Fibroblast of mammary gland (primary cell): ENCODE measurements around the gene MAPKAP1.

ENCODE experiments used
- DNase-seq: peaks from one replicate; pipeline ENCODE4 v3.0.0-alpha.2; 2010; ENCODE audit warnings: low read depth
- H3K4me3 ChIP-seq: 2 replicates; pipeline ENCODE4 v1.5.1; 2011; ENCODE audit warnings: low read depth, mild to moderate bottlenecking, low read length, moderate library complexity; ENCODE audit not compliant: control insufficient read depth
- TF ChIP-seq, protein P1 (sequence below): conservative IDR thresholded peaks from 2 replicates; pipeline ENCODE4 v1.5.1; 2011; ENCODE audit warnings: low read depth, low read length, inconsistent platforms; ENCODE audit not compliant: control insufficient read depth, insufficient read depth

The MAPKAP1 gene

DNA sequence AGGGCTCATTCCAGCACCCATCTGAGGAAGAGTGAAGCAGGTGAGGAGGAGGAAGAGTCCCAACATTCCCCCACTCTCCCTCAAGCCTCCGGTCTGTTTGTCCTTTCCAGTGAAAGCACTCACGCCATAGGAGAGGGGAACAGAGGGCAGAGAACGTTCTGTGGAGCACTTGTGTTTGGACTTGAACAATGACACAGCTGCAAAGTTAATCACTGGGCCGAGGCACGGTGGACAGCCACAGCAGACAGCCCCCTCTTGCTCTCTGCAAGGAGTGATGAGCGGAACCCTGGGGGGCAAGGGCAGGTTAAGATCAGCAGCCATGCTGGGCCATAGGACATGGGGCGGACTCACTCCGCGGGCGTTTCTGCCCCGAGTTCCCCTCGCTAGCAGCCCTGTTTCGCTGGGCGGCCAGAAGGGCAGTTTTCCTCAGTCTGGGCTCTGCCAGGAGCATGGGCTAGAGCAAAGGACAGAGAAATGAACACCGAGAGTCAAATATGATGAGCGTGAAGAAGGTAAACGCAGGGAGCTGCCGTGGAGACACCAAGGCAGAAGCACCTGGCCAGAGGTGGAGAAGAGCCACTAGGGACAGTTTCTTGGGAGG lies 259.7 kb downstream of the MAPKAP1 start:
- no peak for DNase-seq
- no peak overlapping the region for H3K4me3 ChIP-seq
- TF ChIP-seq, protein P1, sequence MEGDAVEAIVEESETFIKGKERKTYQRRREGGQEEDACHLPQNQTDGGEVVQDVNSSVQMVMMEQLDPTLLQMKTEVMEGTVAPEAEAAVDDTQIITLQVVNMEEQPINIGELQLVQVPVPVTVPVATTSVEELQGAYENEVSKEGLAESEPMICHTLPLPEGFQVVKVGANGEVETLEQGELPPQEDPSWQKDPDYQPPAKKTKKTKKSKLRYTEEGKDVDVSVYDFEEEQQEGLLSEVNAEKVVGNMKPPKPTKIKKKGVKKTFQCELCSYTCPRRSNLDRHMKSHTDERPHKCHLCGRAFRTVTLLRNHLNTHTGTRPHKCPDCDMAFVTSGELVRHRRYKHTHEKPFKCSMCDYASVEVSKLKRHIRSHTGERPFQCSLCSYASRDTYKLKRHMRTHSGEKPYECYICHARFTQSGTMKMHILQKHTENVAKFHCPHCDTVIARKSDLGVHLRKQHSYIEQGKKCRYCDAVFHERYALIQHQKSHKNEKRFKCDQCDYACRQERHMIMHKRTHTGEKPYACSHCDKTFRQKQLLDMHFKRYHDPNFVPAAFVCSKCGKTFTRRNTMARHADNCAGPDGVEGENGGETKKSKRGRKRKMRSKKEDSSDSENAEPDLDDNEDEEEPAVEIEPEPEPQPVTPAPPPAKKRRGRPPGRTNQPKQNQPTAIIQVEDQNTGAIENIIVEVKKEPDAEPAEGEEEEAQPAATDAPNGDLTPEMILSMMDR: no peak

DNA sequence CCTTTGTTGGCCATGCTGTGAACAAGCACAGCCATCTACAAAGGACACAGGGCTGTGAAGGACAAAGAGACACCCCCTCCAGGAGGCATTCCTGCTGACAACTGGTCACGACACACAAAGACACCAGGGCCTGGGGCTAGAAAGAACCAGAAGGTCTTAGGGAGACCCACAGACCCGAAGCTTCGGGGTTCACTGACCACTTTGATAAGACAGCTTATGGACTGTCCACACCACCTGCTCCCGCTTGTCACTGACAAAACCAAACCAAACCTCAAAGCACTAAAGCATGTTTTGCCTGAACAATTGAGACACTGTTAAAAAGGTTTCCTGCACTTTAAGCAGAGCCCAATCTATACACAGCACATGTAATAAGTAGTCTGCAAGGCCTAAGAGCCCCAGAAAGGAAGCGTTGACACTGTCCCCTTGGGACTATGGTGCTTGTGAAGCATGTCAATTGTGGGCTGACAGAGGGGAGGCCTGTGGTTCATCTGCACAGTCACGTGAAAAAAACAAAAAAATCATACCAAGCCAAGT lies 260.4 kb downstream of the MAPKAP1 start:
- no peak for DNase-seq
- TF ChIP-seq, protein P1: no peak
- H3K4me3 ChIP-seq: no peak overlapping the region

DNA sequence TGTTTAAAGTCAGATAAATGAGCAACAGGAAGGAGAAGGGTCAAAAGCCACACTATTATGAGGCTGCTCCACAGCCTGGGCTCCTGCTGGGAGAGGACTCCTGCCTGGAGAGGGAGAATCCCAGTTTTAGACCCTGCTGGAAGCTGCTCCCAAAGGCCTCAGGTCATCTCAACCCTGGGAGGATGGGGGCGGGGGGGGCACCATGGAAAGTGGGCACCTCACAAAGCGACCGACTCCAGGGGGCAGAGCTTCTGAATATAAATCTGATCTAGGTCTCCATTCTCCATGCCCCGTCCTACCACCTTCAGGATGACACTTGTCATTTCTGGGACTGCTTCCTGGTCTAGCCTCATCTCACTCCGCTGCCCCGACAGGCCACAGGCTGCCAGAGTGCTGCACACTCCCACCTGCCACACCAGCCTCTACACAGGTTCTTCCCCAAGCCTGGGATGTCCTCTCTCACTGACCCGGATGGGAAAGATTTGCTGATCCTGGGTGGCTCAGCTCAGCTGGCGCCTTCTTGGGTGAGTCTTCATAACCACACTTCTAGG lies 262.0 kb downstream of the MAPKAP1 start:
- no peak overlapping the region for H3K4me3 ChIP-seq
- TF ChIP-seq, protein P1: no peak
- no peak for DNase-seq

DNA sequence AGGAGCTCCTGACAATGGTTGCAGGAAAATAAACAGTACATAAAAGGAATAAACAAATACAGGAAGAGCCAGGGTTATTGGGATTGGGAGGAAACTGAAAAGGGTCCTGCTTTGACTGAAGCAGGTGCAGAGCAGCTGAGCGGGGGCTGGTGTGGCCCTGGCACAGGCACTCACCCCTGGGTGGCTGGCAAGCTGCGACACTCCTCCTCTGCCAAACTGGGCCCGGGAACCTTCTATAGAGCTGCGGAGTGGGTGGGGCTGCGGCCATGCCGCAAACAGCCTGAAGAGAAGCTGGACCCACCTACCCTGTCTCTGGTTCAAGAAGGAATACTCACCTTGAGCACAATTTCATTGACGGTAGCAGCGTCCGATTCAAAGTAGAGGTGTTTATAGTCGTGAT lies 262.8 kb downstream of the MAPKAP1 start:
- no peak for DNase-seq
- TF ChIP-seq, protein P1: no peak
- H3K4me3 ChIP-seq: no peak overlapping the region

DNA sequence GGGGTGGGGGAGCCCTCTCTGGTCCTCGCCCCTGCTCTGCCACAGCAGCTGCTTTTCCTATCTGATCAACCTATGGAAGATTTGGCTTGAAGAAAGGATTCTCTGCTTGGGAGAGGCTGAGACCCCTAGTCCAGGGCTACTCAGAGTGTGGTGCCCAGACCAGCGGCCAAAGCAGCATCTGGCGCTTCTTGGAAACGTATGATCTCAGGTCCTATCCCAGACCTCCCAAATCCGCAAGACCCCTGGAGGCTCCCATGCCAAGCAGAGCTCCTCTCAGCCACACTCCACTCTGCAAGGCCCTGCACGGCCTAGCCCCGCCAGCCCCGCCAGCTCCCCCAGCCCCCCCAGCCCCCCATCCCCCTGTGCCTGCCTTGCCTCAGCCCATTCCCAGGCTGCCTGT lies 263.6 kb downstream of the MAPKAP1 start:
- TF ChIP-seq, protein P1: no peak
- no peak for DNase-seq
- no peak overlapping the region for H3K4me3 ChIP-seq

DNA sequence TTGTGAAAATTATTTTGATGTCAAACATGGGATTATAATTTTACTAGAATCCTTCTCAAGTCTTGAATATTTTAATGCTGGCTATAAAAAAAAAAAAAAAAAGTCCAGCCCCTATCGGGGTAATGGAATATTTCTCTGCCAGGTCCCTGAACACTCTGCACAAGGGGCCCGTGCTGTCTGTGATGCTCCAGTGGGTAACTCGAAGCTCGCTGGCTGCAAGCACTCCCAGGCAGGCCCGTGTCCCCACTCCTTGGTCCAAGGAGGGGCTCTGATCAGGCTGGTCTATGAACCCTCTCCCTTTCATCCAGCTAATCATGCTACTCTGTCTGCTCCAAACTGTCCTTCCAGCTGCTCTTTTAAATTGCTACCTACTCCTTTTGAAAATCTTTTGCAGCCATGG lies 264.6 kb downstream of the MAPKAP1 start:
- no peak for DNase-seq
- TF ChIP-seq, protein P1: no peak
- no peak overlapping the region for H3K4me3 ChIP-seq
